GM12878 (cell line): ENCODE measurements around the gene NAA35. TPM values are rescaled to one million over a fixed set of nuclear protein-coding genes. Genes with fewer than 3 reads are reported as not detected.

ENCODE experiments used
- ATAC-seq: fragments of 200-7000 bp; cut with Tn5 transposase; 3 replicates; pipeline ENCODE4 v1.9.1; 2020; ENCODE audit warnings: mild to moderate bottlenecking, moderate library complexity
- BruUV-seq: library from RNA; stranded (reverse); fragments of 400-500 nt; replicated peaks from 2 replicates; lab custom pipeline; 2021; lab: Mats Ljungman, UMichigan
- CTCF ChIA-PET: fragments of 300-600 bp; sonication (Branson Sonifier 250); formaldehyde crosslinking; extraction: SDS; loops from one replicate; lab custom pipeline; 2021; ENCODE audit warnings: inconsistent platforms; lab: Yijun Ruan, JAX
- POLR2A ChIA-PET: fragments of 350-600 bp; formaldehyde crosslinking; extraction: SDS; loops from one replicate; lab custom pipeline; 2021; ENCODE audit warnings: inconsistent platforms; lab: Charles Lee
- RAD21 ChIA-PET: fragments of 300-600 bp; sonication (Branson Sonifier 250); formaldehyde crosslinking; loops from one replicate; lab custom pipeline; 2023; ENCODE audit warnings: antibody characterized with exemption; ENCODE audit not compliant: unreplicated experiment; lab: Charles Lee
- SMC1A ChIA-PET: fragments of 300-600 bp; sonication (Branson Sonifier 250); formaldehyde crosslinking; loops from one replicate; lab custom pipeline; 2023; ENCODE audit not compliant: unreplicated experiment, uncharacterized antibody; lab: Charles Lee
- DNase-seq: peaks from one replicate; pipeline ENCODE4 v3.0.0-alpha.2; 2011; ENCODE audit warnings: low read depth, low spot score
- FAIRE-seq: peaks from 3 replicates; lab custom pipeline; 2011; peaks lifted over from hg19 to GRCh38; lab: Jason Lieb, UNC
- H2AFZ ChIP-seq: 2 replicates; pipeline ENCODE4 v1.6.0; 2011; ENCODE audit warnings: low read depth, low read length, control low read depth; ENCODE audit not compliant: control insufficient read depth
- H3K27ac ChIP-seq: 2 replicates; pipeline ENCODE4 v1.5.1; 2011; ENCODE audit warnings: control low read depth; ENCODE audit not compliant: control insufficient read depth, insufficient read depth
- H3K27me3 ChIP-seq, 2 experiments: replicated peaks in 1 of 2; 2 replicates each; pipeline versions ENCODE4 v1.6.0 to v1.6.1; 2011; ENCODE audit warnings: low read length in 1 of 2; ENCODE audit not compliant: control insufficient read depth in 2 of 2, insufficient read depth in 2 of 2
- H3K36me3 ChIP-seq, 2 experiments: 2 replicates each; pipeline ENCODE4 v1.5.1; 2011; ENCODE audit warnings: low read length in 1 of 2; ENCODE audit not compliant: control insufficient read depth in 2 of 2, insufficient read depth in 2 of 2
- H3K4me1 ChIP-seq: 2 replicates; pipeline ENCODE4 v1.6.1; 2011; ENCODE audit warnings: mild to moderate bottlenecking, low read length, moderate library complexity, mixed read lengths; ENCODE audit not compliant: control insufficient read depth, insufficient read depth
- H3K4me2 ChIP-seq: 2 replicates; pipeline ENCODE4 v1.6.0; 2011; ENCODE audit warnings: control low read depth; ENCODE audit not compliant: control insufficient read depth, insufficient read depth
- H3K4me3 ChIP-seq: fragments of 200-600 bp; sonication (generic); 2 replicates; pipeline ENCODE4 v1.5.1; 2016
- H3K79me2 ChIP-seq: 2 replicates; pipeline ENCODE4 v1.6.0; 2011; ENCODE audit warnings: low read length; ENCODE audit not compliant: control insufficient read depth, insufficient read depth
- H3K9ac ChIP-seq: 2 replicates; pipeline ENCODE4 v1.8.0; 2011; ENCODE audit warnings: low read length, control low read depth, mixed read lengths; ENCODE audit not compliant: control insufficient read depth, insufficient read depth
- H3K9me3 ChIP-seq: replicated peaks from 3 replicates; pipeline ENCODE4 v1.5.1; 2011; ENCODE audit warnings: mild to moderate bottlenecking, low read length; ENCODE audit not compliant: control insufficient read depth, insufficient read depth
- H4K20me1 ChIP-seq: 2 replicates; pipeline ENCODE4 v1.6.0; 2011; ENCODE audit not compliant: control insufficient read depth, insufficient read depth
- BHLHE40 ChIP-seq, 2 experiments: fragments of 450-650 bp in 1 of 2; IDR thresholded peaks; 2 replicates each; pipeline ENCODE4 v1.6.1; 2011 to 2017; ENCODE audit warnings: low read depth in 2 of 2, borderline replicate concordance in 1 of 2, improper control_type of control experiment in 1 of 2, low read length in 1 of 2, mild to moderate bottlenecking in 1 of 2
- CEBPB ChIP-seq, 2 experiments: fragments of 150-350 bp in 1 of 2; IDR thresholded peaks; 2 replicates each; pipeline ENCODE4 v1.6.1; 2012 to 2014; ENCODE audit warnings: low read depth in 2 of 2, low read length in 2 of 2, borderline replicate concordance in 1 of 2, inconsistent platforms in 1 of 2
- ETV6 ChIP-seq, 2 experiments: fragments of 450-650 bp in 1 of 2; IDR thresholded peaks in 1 of 2; conservative IDR thresholded peaks in 1 of 2; 2 replicates each; pipeline ENCODE4 v1.6.1; 2014; ENCODE audit warnings: antibody characterized with exemption in 1 of 2, borderline replicate concordance in 1 of 2, low read depth in 1 of 2, mild to moderate bottlenecking in 1 of 2, moderate library complexity in 1 of 2
- GABPA ChIP-seq: IDR thresholded peaks from 2 replicates; pipeline ENCODE4 v1.6.1; 2014; ENCODE audit warnings: antibody characterized with exemption, low read depth, mild to moderate bottlenecking, inconsistent platforms
- HCFC1 ChIP-seq: fragments of 150-350 bp; IDR thresholded peaks from 2 replicates; pipeline ENCODE4 v1.6.1; 2014; ENCODE audit warnings: low read length
- HDGF ChIP-seq: fragments of 450-650 bp; IDR thresholded peaks from 2 replicates; pipeline ENCODE4 v1.6.1; 2016; ENCODE audit warnings: antibody characterized with exemption
- MTA2 ChIP-seq: fragments of 450-650 bp; IDR thresholded peaks from 2 replicates; pipeline ENCODE4 v1.6.1; 2016; ENCODE audit warnings: low read depth, mild to moderate bottlenecking, moderate library complexity
- NRF1 ChIP-seq: conservative IDR thresholded peaks from 2 replicates; pipeline ENCODE4 v1.6.1; 2011; ENCODE audit warnings: mild to moderate bottlenecking, low read depth, low read length, improper control_type of control experiment
- RAD51 ChIP-seq: fragments of 450-650 bp; IDR thresholded peaks from 2 replicates; pipeline ENCODE4 v1.6.1; 2016; ENCODE audit warnings: moderate library complexity, mild to moderate bottlenecking, inconsistent platforms
- TAF1 ChIP-seq: IDR thresholded peaks from 2 replicates; pipeline ENCODE4 v1.6.1; 2011; ENCODE audit warnings: mild to moderate bottlenecking, low read depth, low read length, borderline replicate concordance
- TCF7 ChIP-seq: IDR thresholded peaks from 2 replicates; pipeline ENCODE4 v1.6.1; 2014; ENCODE audit warnings: antibody characterized with exemption, borderline replicate concordance
- WGBS: methylation state at CpG from one replicate; pipeline ENCODE4 v1.1.6; 2016; ENCODE audit warnings: low lambda C conversion rate; ENCODE audit not compliant: insufficient replicate concordance, insufficient coverage; ENCODE audit errors: missing lambda C conversion rate; 5-methylcytosine and 5-hydroxymethylcytosine counted together
- in situ Hi-C: fragments of 300-500 bp; cut with MboI; formaldehyde crosslinking; loops from 9 replicates; pipeline ENCODE4 v1.14.3; 2018; ENCODE audit warnings: mixed read lengths
- intact Hi-C: fragments of 100-400 bp; cut with micrococcal nuclease; formaldehyde crosslinking; loops from one replicate; pipeline ENCODE4 v1.14.2; 2022; ENCODE audit not compliant: unreplicated experiment
- polyA plus RNA-seq, 11 experiments: library from polyadenylated mRNA; depleted of rRNA in 4 of 11; unstranded in 6 of 11; stranded (reverse) in 5 of 11; fragments of >200 nt; fragmentation: Nextera tagmentation in 4 of 11; fragmentation: Illumina TruSeq in 1 of 11; extraction: Ambion mirVana in 4 of 11; extraction: Trizol in 1 of 11; gene quantifications; 1 replicate in 1 of 11; 2 replicates in 10 of 11; pipeline versions ENCODE4 v1.2.1 to v1.2.3, GENCODE V29; 2011 to 2016; ENCODE audit warnings: inconsistent platforms in 2 of 11, missing spikeins in 2 of 11, low read depth in 1 of 11
- total RNA-seq, 4 experiments: library from RNA; depleted of rRNA in 3 of 4; stranded (reverse); fragments of >200 nt in 3 of 4; fragmentation: Illumina TruSeq in 1 of 4; extraction: Trizol in 1 of 4; gene quantifications; 2 replicates each; pipeline versions ENCODE4 v1.2.1 to v1.2.3, GENCODE V29; 2013 to 2021
- TF ChIP-seq, protein P1 (sequence below): fragments of 450-650 bp; IDR thresholded peaks from 2 replicates; pipeline ENCODE4 v1.6.1; 2017; ENCODE audit warnings: mild to moderate bottlenecking, low read depth, inconsistent platforms; ENCODE audit not compliant: poor library complexity, severe bottlenecking
- TF ChIP-seq, protein P2 (sequence below), 3 experiments: IDR thresholded peaks in 2 of 3; conservative IDR thresholded peaks in 1 of 3; 2 replicates each; pipeline ENCODE4 v1.5.1; 2011; ENCODE audit warnings: low read depth in 3 of 3, low read length in 3 of 3, mild to moderate bottlenecking in 3 of 3, control low read depth in 2 of 3, moderate library complexity in 2 of 3, inconsistent platforms in 1 of 3, mixed read lengths in 1 of 3; ENCODE audit not compliant: control insufficient read depth in 2 of 3, insufficient read depth in 1 of 3; ENCODE audit errors: extremely low read depth in 1 of 3

The NAA35 gene
- total and polyA plus RNA-seq, 10 of the 15 experiments (the other 5 are each of a cell fraction or from before 2014, with no cell fraction given): 15.5 to 38.0 (median 26.9) TPM

DNA sequence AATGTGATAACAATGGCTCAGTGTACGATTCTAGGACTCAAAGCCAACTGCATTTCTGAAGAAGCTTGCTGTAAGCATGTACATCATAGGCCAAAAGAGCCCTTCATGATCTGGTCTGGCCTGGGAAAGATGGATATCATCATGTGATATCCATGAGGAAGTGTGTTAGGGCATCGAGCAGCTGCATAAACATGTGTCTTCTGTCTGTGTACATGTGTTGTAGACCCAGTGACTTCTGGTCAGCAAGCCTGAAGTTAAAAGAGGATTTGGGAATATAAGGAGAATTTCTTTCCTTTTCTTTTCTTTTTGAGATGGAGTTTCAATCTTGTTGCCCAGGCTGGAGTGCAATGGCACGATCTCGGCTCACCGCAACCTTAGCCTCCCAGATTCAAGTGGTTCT lies 15.5 kb upstream of the NAA35 start:
- Histone ChIP-seq H4K20me1 (no peaks in the 10 kb centered on the region), H3K9me3 (no peaks in the 10 kb centered on the region), H3K4me2 (no peak overlapping the region), H3K9ac (no peak overlapping the region), H3K27me3 (no peaks in the 10 kb centered on the region; a peak in 1 of 4 replicates), H3K4me1 (no peaks in the 10 kb centered on the region), H2AFZ (no peak overlapping the region), H3K27ac (no peak overlapping the region), H3K36me3 (no peaks in the 10 kb centered on the region), H3K4me3 (no peak overlapping the region), H3K79me2 (no peaks in the 10 kb centered on the region)
- TF ChIP-seq CEBPB (IDR thresholded peaks at IDR 0.05; ENCODE audit: borderline replicate concordance in 1 of 2, low read depth in 2 of 2, low read length in 2 of 2) (no peak), HDGF (no peak), MTA2 (no peak), TCF7 (no peak), RAD51 (no peak), GABPA (no peak), HCFC1 (no peak), BHLHE40 (IDR thresholded peaks at IDR 0.05; ENCODE audit: borderline replicate concordance in 1 of 2, low read depth in 2 of 2, low read length in 1 of 2) (no peak), NRF1 (no peak), TAF1 (no peak), ETV6 (conservative IDR thresholded peaks at IDR 0.05 in 1 of 2, IDR thresholded peaks at IDR 0.05 in 1 of 2; ENCODE audit: borderline replicate concordance in 1 of 2, low read depth in 1 of 2) (no peak)
- TF ChIP-seq, protein P1, sequence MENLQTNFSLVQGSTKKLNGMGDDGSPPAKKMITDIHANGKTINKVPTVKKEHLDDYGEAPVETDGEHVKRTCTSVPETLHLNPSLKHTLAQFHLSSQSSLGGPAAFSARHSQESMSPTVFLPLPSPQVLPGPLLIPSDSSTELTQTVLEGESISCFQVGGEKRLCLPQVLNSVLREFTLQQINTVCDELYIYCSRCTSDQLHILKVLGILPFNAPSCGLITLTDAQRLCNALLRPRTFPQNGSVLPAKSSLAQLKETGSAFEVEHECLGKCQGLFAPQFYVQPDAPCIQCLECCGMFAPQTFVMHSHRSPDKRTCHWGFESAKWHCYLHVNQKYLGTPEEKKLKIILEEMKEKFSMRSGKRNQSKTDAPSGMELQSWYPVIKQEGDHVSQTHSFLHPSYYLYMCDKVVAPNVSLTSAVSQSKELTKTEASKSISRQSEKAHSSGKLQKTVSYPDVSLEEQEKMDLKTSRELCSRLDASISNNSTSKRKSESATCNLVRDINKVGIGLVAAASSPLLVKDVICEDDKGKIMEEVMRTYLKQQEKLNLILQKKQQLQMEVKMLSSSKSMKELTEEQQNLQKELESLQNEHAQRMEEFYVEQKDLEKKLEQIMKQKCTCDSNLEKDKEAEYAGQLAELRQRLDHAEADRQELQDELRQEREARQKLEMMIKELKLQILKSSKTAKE: no peak
- TF ChIP-seq, protein P2, sequence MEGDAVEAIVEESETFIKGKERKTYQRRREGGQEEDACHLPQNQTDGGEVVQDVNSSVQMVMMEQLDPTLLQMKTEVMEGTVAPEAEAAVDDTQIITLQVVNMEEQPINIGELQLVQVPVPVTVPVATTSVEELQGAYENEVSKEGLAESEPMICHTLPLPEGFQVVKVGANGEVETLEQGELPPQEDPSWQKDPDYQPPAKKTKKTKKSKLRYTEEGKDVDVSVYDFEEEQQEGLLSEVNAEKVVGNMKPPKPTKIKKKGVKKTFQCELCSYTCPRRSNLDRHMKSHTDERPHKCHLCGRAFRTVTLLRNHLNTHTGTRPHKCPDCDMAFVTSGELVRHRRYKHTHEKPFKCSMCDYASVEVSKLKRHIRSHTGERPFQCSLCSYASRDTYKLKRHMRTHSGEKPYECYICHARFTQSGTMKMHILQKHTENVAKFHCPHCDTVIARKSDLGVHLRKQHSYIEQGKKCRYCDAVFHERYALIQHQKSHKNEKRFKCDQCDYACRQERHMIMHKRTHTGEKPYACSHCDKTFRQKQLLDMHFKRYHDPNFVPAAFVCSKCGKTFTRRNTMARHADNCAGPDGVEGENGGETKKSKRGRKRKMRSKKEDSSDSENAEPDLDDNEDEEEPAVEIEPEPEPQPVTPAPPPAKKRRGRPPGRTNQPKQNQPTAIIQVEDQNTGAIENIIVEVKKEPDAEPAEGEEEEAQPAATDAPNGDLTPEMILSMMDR (IDR thresholded peaks at IDR 0.05 in 2 of 3, conservative IDR thresholded peaks at IDR 0.05 in 1 of 3; ENCODE audit: control insufficient read depth in 2 of 3, extremely low read depth in 1 of 3, insufficient read depth in 1 of 3, low read depth in 3 of 3, low read length in 3 of 3): no peak
- intact Hi-C loops: no loop called here
- ATAC-seq: no peak
- in situ Hi-C loops: no loop called here
- POLR2A ChIA-PET: no interaction called here
- no TSS peak for BruUV-seq
- DNase-seq: no peak
- 69% methylated on average over 5 of the region's 5 CpGs for WGBS
- SMC1A ChIA-PET: no interaction called here
- no peak for FAIRE-seq
- RAD21 ChIA-PET: no interaction called here
- CTCF ChIA-PET: no interaction called here
